ENCODE measurements around the gene CCDC186. TPM values are rescaled to one million over a fixed set of nuclear protein-coding genes. Genes with fewer than 3 reads are reported as not detected.
"Not testable (repeated sequence)": the region's sequence is repeated elsewhere in the genome, so short reads cannot be mapped to it uniquely, and the experiment has no call there.

The CCDC186 gene
- polyA plus RNA-seq, 4 donors, result 19.4 to 33.1 (median 24.7) TPM

- DNase-seq (ENCODE audit: low read depth in 4 of 4, low spot score in 2 of 4), result no peak
Measured at GRCh38 chr10:114174695-114175188, 739 bp upstream of the CCDC186 start.

GRCh38 chr10:114173603-114173920 lies 441 bp downstream of the CCDC186 start:
- peak in 2 of 4 donors; percentile 26 to 34 for DNase-seq (ENCODE audit: low read depth in 4 of 4, low spot score in 2 of 4)

GRCh38 chr10:114172776-114173602 lies 1.0 kb downstream of the CCDC186 start:
- peak in 1 of 4 donors; percentile 15 for DNase-seq (ENCODE audit: low read depth in 4 of 4, low spot score in 2 of 4)

GRCh38 chr10:114172216-114172615 lies 1.8 kb downstream of the CCDC186 start:
- no peak for DNase-seq (ENCODE audit: low read depth in 4 of 4, low spot score in 2 of 4)

- no peak for DNase-seq (ENCODE audit: low read depth in 4 of 4, low spot score in 2 of 4)
Measured at GRCh38 chr10:114168450-114169009, 5.5 kb downstream of the CCDC186 start.

GRCh38 chr10:114167985-114168384 lies 6.0 kb downstream of the CCDC186 start:
- no peak for DNase-seq (ENCODE audit: low read depth in 4 of 4, low spot score in 2 of 4)

- no peak for DNase-seq (ENCODE audit: low read depth in 4 of 4, low spot score in 2 of 4)
Measured at GRCh38 chr10:114166494-114166893, 7.5 kb downstream of the CCDC186 start.

- no peak for DNase-seq (ENCODE audit: low read depth in 4 of 4, low spot score in 2 of 4)
Measured at GRCh38 chr10:114166043-114166442, 8.0 kb downstream of the CCDC186 start.

GRCh38 chr10:114163062-114163461 lies 10.9 kb downstream of the CCDC186 start:
- no peak for DNase-seq (ENCODE audit: low read depth in 4 of 4, low spot score in 2 of 4)

GRCh38 chr10:114157912-114158311 lies 16.1 kb downstream of the CCDC186 start:
- DNase-seq (ENCODE audit: low read depth in 4 of 4, low spot score in 2 of 4), result no peak

- DNase-seq (ENCODE audit: low read depth in 4 of 4, low spot score in 2 of 4), result no peak
Measured at GRCh38 chr10:114151892-114152291, 22.1 kb downstream of the CCDC186 start.

- DNase-seq (ENCODE audit: low read depth in 4 of 4, low spot score in 2 of 4), result no peak
Measured at GRCh38 chr10:114151486-114151885, 22.5 kb downstream of the CCDC186 start.

- DNase-seq (ENCODE audit: low read depth in 4 of 4, low spot score in 2 of 4), result not testable (repeated sequence)
Measured at GRCh38 chr10:114149476-114149875, 24.5 kb downstream of the CCDC186 start.

- no peak for DNase-seq (ENCODE audit: low read depth in 4 of 4, low spot score in 2 of 4)
Measured at GRCh38 chr10:114143160-114143559, 30.8 kb downstream of the CCDC186 start.

- DNase-seq (ENCODE audit: low read depth in 4 of 4, low spot score in 2 of 4), result no peak
Measured at GRCh38 chr10:114142018-114142417, 32.0 kb downstream of the CCDC186 start.

GRCh38 chr10:114140827-114141226 lies 33.2 kb downstream of the CCDC186 start:
- not testable (repeated sequence) for DNase-seq (ENCODE audit: low read depth in 4 of 4, low spot score in 2 of 4)

GRCh38 chr10:114140036-114140435 lies 34.0 kb downstream of the CCDC186 start:
- DNase-seq (ENCODE audit: low read depth in 4 of 4, low spot score in 2 of 4), result no peak

- no peak for DNase-seq (ENCODE audit: low read depth in 4 of 4, low spot score in 2 of 4)
Measured at GRCh38 chr10:114138581-114138980, 35.4 kb downstream of the CCDC186 start.

GRCh38 chr10:114135476-114135875 lies 38.5 kb downstream of the CCDC186 start:
- no peak for DNase-seq (ENCODE audit: low read depth in 4 of 4, low spot score in 2 of 4)

GRCh38 chr10:114131094-114131493 lies 42.9 kb downstream of the CCDC186 start:
- DNase-seq (ENCODE audit: low read depth in 4 of 4, low spot score in 2 of 4), result no peak

GRCh38 chr10:114121031-114121430 lies 53.0 kb downstream of the CCDC186 start:
- no peak for DNase-seq (ENCODE audit: low read depth in 4 of 4, low spot score in 2 of 4)

- no peak for DNase-seq (ENCODE audit: low read depth in 4 of 4, low spot score in 2 of 4)
Measured at GRCh38 chr10:114118514-114118913, 55.5 kb downstream of the CCDC186 start.

Data from left renal cortex interstitium (tissue), 4 donors.